Mammary epithelial cell (primary cell): ENCODE measurements around the gene MYLK4.

ENCODE experiments used
- CTCF ChIP-seq, 2 donors: IDR thresholded peaks in 1 of 2; conservative IDR thresholded peaks in 1 of 2; 2 replicates each; pipeline ENCODE4 v1.5.1; 2011 to 2012; ENCODE audit warnings: inconsistent platforms in 2 of 2, low read length in 2 of 2, mild to moderate bottlenecking in 2 of 2, control low read depth in 1 of 2, low read depth in 1 of 2; ENCODE audit not compliant: insufficient read depth in 1 of 2; ENCODE audit errors: extremely low read depth in 1 of 2
- EZH2 ChIP-seq: IDR thresholded peaks from 2 replicates; pipeline ENCODE4 v1.6.1; 2012; ENCODE audit warnings: low read length, inconsistent platforms, borderline replicate concordance

GRCh38 chr6:2666906-2667575 is 83.7 kb downstream of the MYLK4 start:
- TF ChIP-seq EZH2 = no peak
- TF ChIP-seq CTCF (conservative IDR thresholded peaks at IDR 0.05 in 1 of 2, IDR thresholded peaks at IDR 0.05 in 1 of 2; ENCODE audit: extremely low read depth in 1 of 2, insufficient read depth in 1 of 2, low read depth in 1 of 2, low read length in 2 of 2) = no peak
